Fibroblast of skin of scalp (primary cell): ENCODE data around the gene MEGF10.
A peak's percentile ranks its signal among the peaks of the same experiment; 100 is the strongest.

Source experiments
- DNase-seq: peaks from one replicate; pipeline ENCODE4 v3.0.0-alpha.2; 2013

Gene MEGF10

GRCh38 chr5:127412698-127413097 is 122.1 kb downstream of the MEGF10 start:
- DNase-seq = no peak

GRCh38 chr5:127415034-127415433 is 124.4 kb downstream of the MEGF10 start:
- no peak for DNase-seq

- no peak for DNase-seq
These were observed 126.3 kb downstream of the MEGF10 start for GRCh38 chr5:127416906-127417305.

- DNase-seq = no peak
These were observed 126.9 kb downstream of the MEGF10 start for GRCh38 chr5:127417528-127417927.

- no peak for DNase-seq
These were observed 127.8 kb downstream of the MEGF10 start for GRCh38 chr5:127418367-127418766.

- no peak for DNase-seq
These were observed 128.5 kb downstream of the MEGF10 start for GRCh38 chr5:127418974-127419682.

- no peak for DNase-seq
These were observed 129.2 kb downstream of the MEGF10 start for GRCh38 chr5:127419683-127420257.

GRCh38 chr5:127420758-127421157 is 130.2 kb downstream of the MEGF10 start:
- DNase-seq = no peak

GRCh38 chr5:127421471-127421870 is 130.9 kb downstream of the MEGF10 start:
- no peak for DNase-seq

GRCh38 chr5:127423173-127423798 is 132.7 kb downstream of the MEGF10 start:
- DNase-seq = no peak

- peak; percentile 17 for DNase-seq
These were observed 134.4 kb downstream of the MEGF10 start for GRCh38 chr5:127425037-127425436.

GRCh38 chr5:127425868-127426267 is 135.3 kb downstream of the MEGF10 start:
- DNase-seq = no peak

- DNase-seq = no peak
These were observed 136.1 kb downstream of the MEGF10 start for GRCh38 chr5:127426661-127427060.

GRCh38 chr5:127428276-127428675 is 137.7 kb downstream of the MEGF10 start:
- DNase-seq = no peak

- DNase-seq = no peak
These were observed 138.2 kb downstream of the MEGF10 start for GRCh38 chr5:127428748-127429147.

- no peak for DNase-seq
These were observed 139.3 kb downstream of the MEGF10 start for GRCh38 chr5:127429928-127430327.

- no peak for DNase-seq
These were observed 140.0 kb downstream of the MEGF10 start for GRCh38 chr5:127430627-127431026.

GRCh38 chr5:127431977-127432585 is 141.5 kb downstream of the MEGF10 start:
- no peak for DNase-seq

- DNase-seq = no peak
These were observed 142.9 kb downstream of the MEGF10 start for GRCh38 chr5:127433526-127433925.

GRCh38 chr5:127434588-127434987 is 144.0 kb downstream of the MEGF10 start:
- no peak for DNase-seq

- DNase-seq = peak; percentile 43
These were observed 145.2 kb downstream of the MEGF10 start for GRCh38 chr5:127435821-127436220.

GRCh38 chr5:127439644-127440043 is 149.0 kb downstream of the MEGF10 start:
- no peak for DNase-seq

GRCh38 chr5:127440831-127441230 is 150.2 kb downstream of the MEGF10 start:
- DNase-seq = peak; percentile 45
